Stimulated activated CD8-positive, alpha-beta memory T cell treated with anti-CD3 and anti-CD28 coated beads, Interleukin-7, amount 100 ng/mL, for 24 hours (primary cell): ENCODE results near the gene VWA1.
"Not testable (repeated sequence)": the region's sequence is repeated elsewhere in the genome, so short reads cannot be mapped to it uniquely, and the experiment has no call there.

Experiments used
- DNase-seq: peaks from one replicate; pipeline ENCODE4 v3.0.0-alpha.2; 2020; ENCODE audit warnings: low read depth

Gene VWA1

DNA sequence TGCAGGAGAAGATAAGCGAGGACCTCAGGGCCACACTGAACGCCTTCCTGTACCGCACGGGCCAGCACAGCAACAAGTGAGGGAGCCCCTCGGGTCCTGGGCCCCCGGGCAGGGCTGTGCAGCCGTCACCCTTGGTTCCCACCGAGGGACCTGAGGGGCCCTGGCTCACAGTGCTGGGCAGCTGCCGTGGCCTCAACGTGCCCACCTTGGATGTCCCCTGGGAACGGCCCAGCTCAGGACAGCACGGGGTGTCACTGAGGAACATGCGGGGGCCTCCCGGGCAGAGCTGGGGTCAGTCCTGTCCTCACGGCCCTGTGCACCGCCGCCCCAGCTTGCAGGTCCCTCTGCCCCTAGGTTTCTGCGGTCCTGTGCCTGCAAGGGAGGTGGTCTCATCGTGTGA lies 23.7 kb downstream of the VWA1 start:
- not testable (repeated sequence) for DNase-seq

DNA sequence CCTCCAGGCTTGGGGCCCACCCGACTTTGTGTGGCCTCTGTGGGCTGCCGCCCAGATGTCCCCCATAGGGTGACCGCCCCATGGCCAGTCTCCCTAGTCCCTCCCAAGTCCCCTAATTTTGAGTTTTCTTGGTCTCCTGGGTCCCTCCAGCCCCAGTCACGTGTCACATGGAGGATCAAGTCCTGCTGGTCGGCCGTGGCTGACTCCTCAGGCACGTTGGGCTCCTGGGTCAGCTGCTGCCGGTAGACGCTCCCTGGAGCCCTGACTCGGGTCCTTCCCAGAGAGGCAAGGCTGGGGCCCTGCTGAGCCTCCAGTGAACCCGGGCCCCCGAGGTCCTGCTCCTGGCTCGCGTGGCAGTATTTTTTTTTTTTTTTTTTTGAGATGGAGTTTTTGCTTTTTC lies 24.2 kb downstream of the VWA1 start:
- not testable (repeated sequence) for DNase-seq

DNA sequence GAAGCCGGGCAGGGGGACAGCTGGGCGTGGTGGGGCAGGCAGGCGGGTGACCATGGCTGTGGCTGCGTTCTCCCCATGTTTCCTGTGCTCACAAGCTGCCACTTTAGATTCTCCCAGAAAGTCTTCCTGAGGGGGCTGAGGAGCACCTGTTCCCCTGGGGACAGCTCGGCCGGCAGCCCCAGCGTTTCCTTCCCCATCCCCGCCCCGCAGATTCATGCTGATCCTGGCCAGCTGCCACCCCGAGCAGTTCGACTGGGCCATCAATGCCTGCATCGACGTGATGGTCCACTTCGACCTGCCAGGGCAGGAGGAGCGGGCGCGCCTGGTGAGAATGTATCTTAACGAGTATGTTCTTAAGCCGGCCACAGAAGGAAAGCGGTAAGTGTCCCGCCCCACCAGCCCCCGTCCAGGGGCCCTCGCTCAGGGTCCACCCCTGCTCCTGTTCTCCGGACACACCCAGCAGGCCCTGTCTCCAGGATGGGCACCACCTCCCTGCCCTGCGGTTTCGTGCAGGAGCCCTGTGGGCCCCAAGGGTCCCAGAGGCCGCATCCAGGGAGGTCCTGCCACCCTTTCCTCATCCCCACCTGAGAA lies 25.1 kb downstream of the VWA1 start:
- DNase-seq = no peak

GRCh38 chr1:1461721-1462317 lies 26.3 kb downstream of the VWA1 start:
- no peak for DNase-seq

- no peak for DNase-seq
Measured at GRCh38 chr1:1462318-1462966, 27.0 kb downstream of the VWA1 start.

GRCh38 chr1:1463312-1463711 lies 27.8 kb downstream of the VWA1 start:
- no peak for DNase-seq

GRCh38 chr1:1468196-1468985 lies 32.9 kb downstream of the VWA1 start:
- DNase-seq = not testable (repeated sequence)

DNA sequence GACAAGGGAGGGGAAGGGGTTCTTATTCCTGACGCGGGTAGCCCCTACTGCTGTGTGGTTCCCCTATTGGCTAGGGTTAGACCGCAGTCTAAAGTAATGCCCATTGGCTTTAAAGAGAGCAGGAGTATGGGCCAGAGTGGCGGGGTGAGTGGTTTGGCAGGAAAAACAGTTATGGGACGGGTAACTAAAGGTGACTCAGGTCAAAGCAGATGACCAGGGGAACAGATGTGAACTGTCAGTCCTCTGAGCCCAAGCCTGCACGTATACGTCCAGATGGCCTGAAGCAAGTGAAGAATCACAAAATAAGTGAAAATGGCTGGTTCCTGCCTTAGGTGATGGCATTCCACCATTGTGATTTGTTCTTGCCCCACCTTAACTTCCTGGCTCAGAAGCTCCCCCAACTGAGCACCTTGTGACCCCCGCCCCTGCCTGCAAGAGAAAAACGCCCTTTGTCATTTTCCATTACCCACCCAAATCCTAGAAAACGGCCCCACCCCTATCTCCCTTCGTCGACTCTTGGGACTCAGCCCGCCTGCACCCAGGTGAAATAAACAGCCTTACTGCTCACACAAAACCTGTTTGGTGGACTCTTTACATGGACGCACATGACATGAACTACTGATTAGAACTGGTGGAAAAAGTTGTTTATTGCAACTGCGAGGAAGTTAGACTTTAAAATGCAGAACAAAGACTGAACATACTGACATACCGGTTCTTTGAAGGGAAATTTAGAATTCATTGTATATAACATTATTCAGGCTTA lies 35.3 kb downstream of the VWA1 start:
- no peak for DNase-seq

DNA sequence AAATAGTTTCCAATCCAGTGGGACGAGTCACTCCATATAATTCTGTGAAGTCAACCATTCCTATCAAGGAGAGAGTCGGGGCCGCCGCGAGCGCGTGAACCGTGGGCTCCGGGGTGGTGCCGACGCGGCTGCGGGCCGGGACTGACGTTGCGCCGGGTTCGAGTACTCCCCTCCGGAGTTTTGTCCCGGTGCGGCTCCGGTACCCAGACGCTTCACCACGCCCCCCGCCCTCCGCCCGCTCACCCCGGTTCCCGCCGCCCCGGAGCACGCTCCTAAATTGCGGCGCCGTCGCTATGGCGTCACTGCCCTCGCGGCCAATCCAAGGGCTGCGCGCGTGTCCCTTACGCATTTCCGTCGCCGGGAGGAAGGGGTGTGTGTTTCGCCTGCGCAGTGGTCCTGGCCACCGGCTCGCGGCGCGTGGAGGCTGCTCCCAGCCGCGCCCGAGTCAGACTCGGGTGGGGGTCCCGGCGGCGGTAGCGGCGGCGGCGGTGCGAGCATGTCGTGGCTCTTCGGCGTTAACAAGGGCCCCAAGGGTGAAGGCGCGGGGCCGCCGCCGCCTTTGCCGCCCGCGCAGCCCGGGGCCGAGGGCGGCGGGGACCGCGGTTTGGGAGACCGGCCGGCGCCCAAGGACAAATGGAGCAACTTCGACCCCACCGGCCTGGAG lies 36.0 kb downstream of the VWA1 start, which contains the start of gene ATAD3B:
ATAD3B (plus strand) TSS at position 377 of the 664 bp plus-strand sequence; CDS start at position 497, 120 bp downstream.
- peak; percentile 91 for DNase-seq

DNA sequence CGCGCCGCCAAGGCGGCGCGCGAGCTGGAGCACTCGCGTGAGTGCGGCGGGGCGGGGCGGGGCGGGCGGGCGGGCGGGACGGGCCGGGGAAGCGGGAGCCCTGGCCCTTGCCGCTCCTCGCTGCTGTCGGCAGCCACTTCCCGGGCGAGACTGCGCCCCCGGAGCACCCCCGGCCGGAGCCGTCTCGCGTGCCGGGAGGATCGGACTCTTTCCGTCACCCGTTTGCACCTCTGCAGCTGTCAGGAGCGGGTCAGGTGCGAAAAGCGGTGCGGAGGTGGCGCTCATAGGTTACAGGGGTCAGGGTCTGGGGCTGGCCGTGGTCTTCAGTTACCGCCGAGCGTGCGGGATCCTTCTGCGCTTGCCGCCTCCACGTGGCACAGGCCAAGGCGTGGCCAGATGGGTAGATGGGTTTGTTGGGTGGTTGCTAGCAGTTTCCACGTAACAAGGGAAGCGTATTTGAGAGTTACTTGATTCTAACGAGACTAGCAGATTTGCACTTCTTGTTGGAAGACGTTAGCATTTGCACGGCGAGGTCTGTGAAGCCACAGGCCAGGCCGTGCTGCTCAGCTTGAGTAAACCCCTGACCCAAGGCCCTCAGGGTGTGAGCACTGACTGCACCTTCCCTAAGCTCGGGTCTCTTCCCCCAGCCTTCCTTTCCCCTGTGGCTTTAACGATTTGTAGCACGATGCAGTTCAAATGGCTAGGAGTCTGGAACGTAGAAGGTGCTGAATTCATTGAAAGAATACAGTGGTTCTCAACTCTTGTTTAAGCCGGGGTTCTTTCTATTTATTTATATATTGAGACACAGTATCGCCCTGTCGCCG lies 36.8 kb downstream of the VWA1 start:
- not testable (repeated sequence) for DNase-seq

GRCh38 chr1:1476011-1476410 lies 40.5 kb downstream of the VWA1 start:
- not testable (repeated sequence) for DNase-seq

GRCh38 chr1:1477206-1477605 lies 41.7 kb downstream of the VWA1 start:
- no peak for DNase-seq

DNA sequence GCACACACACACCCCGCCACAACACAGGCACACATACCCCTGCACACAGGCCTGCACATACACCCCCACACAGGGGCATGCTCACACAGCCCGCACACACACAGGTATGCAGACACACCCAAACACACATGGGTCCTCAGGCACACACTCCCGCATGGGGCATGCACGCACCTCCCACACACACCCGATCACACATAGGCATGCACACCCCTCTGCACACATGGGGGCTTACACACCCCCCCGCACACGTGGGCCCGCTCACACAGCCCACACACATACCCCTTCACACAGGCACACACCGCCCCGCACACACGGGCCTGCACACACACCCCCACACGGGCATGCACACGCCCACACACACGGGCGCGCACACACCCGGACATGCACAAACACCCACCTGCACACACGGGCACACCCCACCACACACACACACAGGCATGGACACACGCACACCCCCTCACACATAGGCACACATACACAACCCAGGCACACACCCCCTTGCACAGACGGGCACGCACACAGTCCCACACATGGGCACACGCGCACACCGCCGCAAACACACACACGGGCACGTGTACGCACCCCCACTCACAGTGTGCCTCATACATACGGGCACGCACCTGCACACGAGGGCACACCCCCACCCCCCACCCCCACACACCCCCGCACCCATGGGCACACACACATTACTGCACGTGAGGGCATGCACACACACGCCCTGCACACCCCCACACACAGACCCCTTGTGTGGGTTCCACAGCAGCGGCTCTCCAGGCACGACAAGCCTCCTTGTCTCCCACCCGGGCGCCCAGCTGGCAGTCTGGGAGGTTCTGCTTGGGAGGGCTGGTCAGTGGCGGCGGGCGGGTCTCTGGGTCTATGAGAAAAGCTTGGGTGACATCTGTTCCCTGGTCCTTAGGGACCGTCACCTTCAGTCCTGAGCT lies 44.3 kb downstream of the VWA1 start:
- DNase-seq = no peak

DNA sequence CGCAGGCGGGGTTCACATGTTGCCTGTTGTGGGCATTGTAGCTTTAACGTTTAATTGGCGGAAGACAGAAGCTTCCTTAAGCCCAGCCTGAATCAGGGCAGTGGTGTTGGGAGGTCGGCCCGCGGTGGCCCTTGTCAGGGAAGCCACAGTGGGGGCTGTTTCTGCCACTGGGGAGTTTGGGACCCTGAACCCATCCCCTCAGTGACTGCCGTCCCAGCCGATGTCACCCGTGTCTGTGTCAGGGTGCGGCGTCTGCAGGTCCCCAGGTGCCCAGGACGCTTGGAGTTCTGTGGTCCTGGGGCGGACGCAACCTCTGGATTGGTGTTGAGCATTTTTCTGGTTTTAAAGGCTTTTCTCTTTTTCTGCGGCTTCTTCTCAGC lies 45.0 kb downstream of the VWA1 start:
- not testable (repeated sequence) for DNase-seq

DNA sequence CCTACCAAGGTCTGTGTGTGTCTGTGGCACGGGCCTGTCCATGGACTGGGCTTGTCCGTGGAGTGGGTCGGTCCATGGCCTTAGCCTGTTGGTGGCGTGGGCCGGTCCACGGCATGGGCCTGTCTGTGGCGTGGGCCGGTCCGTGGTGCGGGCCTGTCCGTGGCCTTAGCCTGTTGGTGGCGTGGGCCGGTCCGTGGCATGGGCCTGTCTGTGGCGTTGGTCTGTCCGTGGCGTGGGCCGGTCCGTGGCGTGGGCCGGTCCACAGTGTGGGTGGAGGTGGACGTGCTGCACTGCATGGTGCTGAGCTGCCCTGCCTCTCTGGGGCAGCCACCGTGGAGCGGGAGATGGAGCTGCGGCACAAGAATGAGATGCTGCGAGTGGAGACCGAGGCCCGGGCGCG lies 46.3 kb downstream of the VWA1 start:
- DNase-seq = not testable (repeated sequence)

GRCh38 chr1:1482856-1483255 lies 47.4 kb downstream of the VWA1 start:
- no peak for DNase-seq

DNA sequence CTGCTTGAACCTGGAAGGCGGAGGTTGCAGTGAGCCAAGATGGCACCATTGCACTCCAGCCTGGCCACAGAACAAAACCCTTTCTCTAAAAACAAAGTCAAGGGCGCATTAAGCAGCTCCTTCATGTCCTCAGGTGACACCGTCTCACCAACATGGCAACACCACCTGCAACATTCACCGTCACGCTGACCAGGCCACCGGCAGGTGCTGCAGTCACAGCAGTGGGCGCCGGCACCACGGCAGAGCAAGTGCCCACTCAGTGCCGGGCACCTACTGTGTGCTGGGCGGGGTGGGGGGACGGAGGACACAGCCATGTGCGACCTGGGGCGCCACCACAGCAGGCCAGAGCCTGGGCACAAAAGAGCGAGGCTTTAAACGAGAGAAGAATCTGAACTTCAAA lies 48.2 kb downstream of the VWA1 start:
- no peak for DNase-seq

DNA sequence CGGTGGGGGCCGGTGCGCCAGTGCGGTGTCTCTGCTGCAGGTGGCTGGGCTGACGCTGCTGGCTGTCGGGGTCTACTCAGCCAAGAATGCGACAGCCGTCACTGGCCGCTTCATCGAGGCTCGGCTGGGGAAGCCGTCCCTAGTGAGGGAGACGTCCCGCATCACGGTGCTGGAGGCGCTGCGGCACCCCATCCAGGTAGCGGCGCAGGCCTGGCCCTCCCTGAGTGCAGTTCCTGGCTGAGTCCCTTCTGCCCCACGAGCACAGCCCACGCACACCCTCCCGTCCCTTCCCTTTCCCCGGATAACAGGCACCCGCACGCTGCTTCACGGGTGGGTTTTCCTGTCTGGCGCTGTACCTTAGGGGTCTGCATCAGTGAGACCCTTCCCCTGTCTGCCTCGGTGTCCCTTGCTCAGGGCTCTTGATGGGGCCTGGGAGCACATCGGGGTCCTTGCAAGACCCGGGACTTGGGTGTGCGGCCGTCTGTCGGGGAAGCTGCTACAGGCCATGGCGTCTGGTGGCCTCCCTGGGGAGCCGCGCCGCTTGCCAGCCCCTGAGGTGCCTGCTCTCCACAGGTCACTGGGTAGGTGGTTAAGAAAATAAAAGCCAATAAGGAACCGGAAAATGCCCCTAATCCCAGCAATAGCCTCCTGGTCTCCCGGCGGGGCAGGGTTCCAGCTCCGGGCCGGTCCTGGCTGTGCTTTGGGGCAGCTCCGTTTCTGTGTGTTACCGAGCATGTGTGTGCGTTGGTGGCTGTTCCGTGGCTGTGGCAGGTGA lies 49.7 kb downstream of the VWA1 start:
- DNase-seq = not testable (repeated sequence)
